Measurements from ENCODE around the gene CTRL.

The CTRL gene

GRCh38 chr16:67961551-67961957 is 29.9 kb upstream of the CTRL start:
- Histone ChIP-seq H3K36me3 (ENCODE audit: control insufficient read depth in 1 of 2, insufficient read depth in 2 of 2, low read length in 2 of 2) (peaks cover 73 to 82% of the 10 kb centered on the region in 2 experiments), H2BK12ac (ENCODE audit: low read length) (no peak overlapping the region), H3K23ac (ENCODE audit: low read length) (no peak overlapping the region), H3K4me2 (ENCODE audit: low read length) (no peak overlapping the region), H4K91ac (ENCODE audit: low read depth, low read length) (no peak overlapping the region), H3K79me1 (ENCODE audit: low read length) (peaks cover 13% of the 10 kb centered on the region), H4K8ac (ENCODE audit: low read depth, low read length) (no peak overlapping the region), H3K4me1 (ENCODE audit: control insufficient read depth in 1 of 2, insufficient read depth in 2 of 2, low read length in 2 of 2) (peaks cover 16% of the 10 kb centered on the region in 2 experiments), H2AFZ (ENCODE audit: insufficient read depth, low read length, poor library complexity) (no peak overlapping the region), H3K79me2 (ENCODE audit: control insufficient read depth, insufficient read depth, low read length, poor library complexity) (peaks cover 11% of the 10 kb centered on the region), H4K12ac (ENCODE audit: low read depth, low read length) (no peak overlapping the region), H3K18ac (ENCODE audit: low read length) (peak overlapping the region; percentile 9), H3K27ac (ENCODE audit: low read depth, low read length) (no peak overlapping the region), H2BK5ac (ENCODE audit: low read depth, low read length, poor library complexity) (no peak overlapping the region), H3K9ac (ENCODE audit: low read length) (no peak overlapping the region), H2BK120ac (ENCODE audit: insufficient read depth, low read length, poor library complexity) (no peak overlapping the region), H3K14ac (ENCODE audit: low read length) (no peak overlapping the region), H3K4ac (ENCODE audit: low read depth, low read length) (no peak overlapping the region), H2AK5ac (ENCODE audit: low read length) (no peak overlapping the region), H3K27me3 (ENCODE audit: insufficient read depth, low read length) (no peaks in the 10 kb centered on the region), H3K4me3 (ENCODE audit: low read depth, low read length) (no peak overlapping the region), H3K9me3 (ENCODE audit: insufficient read depth, low read depth, low read length) (peaks cover 2% of the 10 kb centered on the region)
- no peak for DNase-seq
- WGBS (ENCODE audit: extremely low coverage, insufficient coverage, insufficient read length): no CpG with 5 or more reads among the region's 13 CpGs

GRCh38 chr16:67959536-67960329 is 28.1 kb upstream of the CTRL start:
- no peak overlapping the region for H4K8ac ChIP-seq (ENCODE audit: low read depth, low read length)
- no peak overlapping the region for H3K27ac ChIP-seq (ENCODE audit: low read depth, low read length)
- WGBS (ENCODE audit: extremely low coverage, insufficient coverage, insufficient read length): no CpG with 5 or more reads among the region's 11 CpGs
- H2AFZ ChIP-seq (ENCODE audit: insufficient read depth, low read length, poor library complexity): no peak overlapping the region
- H3K4ac ChIP-seq (ENCODE audit: low read depth, low read length): no peak overlapping the region
- no peak overlapping the region for H2AK5ac ChIP-seq (ENCODE audit: low read length)
- no peak overlapping the region for H3K4me2 ChIP-seq (ENCODE audit: low read length)
- no peak overlapping the region for H3K4me3 ChIP-seq (ENCODE audit: low read depth, low read length)
- peak overlapping the region; percentile 51 for H3K18ac ChIP-seq (ENCODE audit: low read length)
- H3K79me1 ChIP-seq (ENCODE audit: low read length): peaks cover 2% of the 10 kb centered on the region
- H3K79me2 ChIP-seq (ENCODE audit: control insufficient read depth, insufficient read depth, low read length, poor library complexity): peaks cover 3% of the 10 kb centered on the region
- peaks cover 82 to 88% of the 10 kb centered on the region in 2 experiments for H3K36me3 ChIP-seq (ENCODE audit: control insufficient read depth in 1 of 2, insufficient read depth in 2 of 2, low read length in 2 of 2)
- no peak overlapping the region for H3K9ac ChIP-seq (ENCODE audit: low read length)
- H2BK5ac ChIP-seq (ENCODE audit: low read depth, low read length, poor library complexity): no peak overlapping the region
- no peak for DNase-seq
- H4K91ac ChIP-seq (ENCODE audit: low read depth, low read length): no peak overlapping the region
- no peak overlapping the region for H3K14ac ChIP-seq (ENCODE audit: low read length)
- no peaks in the 10 kb centered on the region for H3K27me3 ChIP-seq (ENCODE audit: insufficient read depth, low read length)
- H3K23ac ChIP-seq (ENCODE audit: low read length): no peak overlapping the region
- no peak overlapping the region for H2BK12ac ChIP-seq (ENCODE audit: low read length)
- peaks cover 4% of the 10 kb centered on the region for H3K9me3 ChIP-seq (ENCODE audit: insufficient read depth, low read depth, low read length)
- peaks cover 5% of the 10 kb centered on the region in 2 experiments for H3K4me1 ChIP-seq (ENCODE audit: control insufficient read depth in 1 of 2, insufficient read depth in 2 of 2, low read length in 2 of 2)
- H4K12ac ChIP-seq (ENCODE audit: low read depth, low read length): no peak overlapping the region
- H2BK120ac ChIP-seq (ENCODE audit: insufficient read depth, low read length, poor library complexity): no peak overlapping the region

- H3K4ac ChIP-seq (ENCODE audit: low read depth, low read length): no peak overlapping the region
- no peak overlapping the region for H4K91ac ChIP-seq (ENCODE audit: low read depth, low read length)
- H3K4me1 ChIP-seq (ENCODE audit: control insufficient read depth in 1 of 2, insufficient read depth in 2 of 2, low read length in 2 of 2): no peaks in the 10 kb centered on the region
- H3K36me3 ChIP-seq (ENCODE audit: control insufficient read depth in 1 of 2, insufficient read depth in 2 of 2, low read length in 2 of 2): peaks cover 79 to 84% of the 10 kb centered on the region in 2 experiments
- no peak overlapping the region for H3K27ac ChIP-seq (ENCODE audit: low read depth, low read length)
- H3K79me2 ChIP-seq (ENCODE audit: control insufficient read depth, insufficient read depth, low read length, poor library complexity): no peaks in the 10 kb centered on the region
- H4K8ac ChIP-seq (ENCODE audit: low read depth, low read length): no peak overlapping the region
- no peak overlapping the region for H2BK120ac ChIP-seq (ENCODE audit: insufficient read depth, low read length, poor library complexity)
- H3K9ac ChIP-seq (ENCODE audit: low read length): no peak overlapping the region
- no peaks in the 10 kb centered on the region for H3K79me1 ChIP-seq (ENCODE audit: low read length)
- H2AFZ ChIP-seq (ENCODE audit: insufficient read depth, low read length, poor library complexity): no peak overlapping the region
- H3K23ac ChIP-seq (ENCODE audit: low read length): no peak overlapping the region
- no peak overlapping the region for H3K14ac ChIP-seq (ENCODE audit: low read length)
- H3K18ac ChIP-seq (ENCODE audit: low read length): no peak overlapping the region
- H3K4me3 ChIP-seq (ENCODE audit: low read depth, low read length): no peak overlapping the region
- no CpG with 5 or more reads among the region's 9 CpGs for WGBS (ENCODE audit: extremely low coverage, insufficient coverage, insufficient read length)
- H2BK5ac ChIP-seq (ENCODE audit: low read depth, low read length, poor library complexity): no peak overlapping the region
- peaks cover 6% of the 10 kb centered on the region for H3K9me3 ChIP-seq (ENCODE audit: insufficient read depth, low read depth, low read length)
- H4K12ac ChIP-seq (ENCODE audit: low read depth, low read length): no peak overlapping the region
- no peak overlapping the region for H3K4me2 ChIP-seq (ENCODE audit: low read length)
- no peak for DNase-seq
- no peak overlapping the region for H2AK5ac ChIP-seq (ENCODE audit: low read length)
- H3K27me3 ChIP-seq (ENCODE audit: insufficient read depth, low read length): no peaks in the 10 kb centered on the region
- H2BK12ac ChIP-seq (ENCODE audit: low read length): no peak overlapping the region
These were observed 26.0 kb upstream of the CTRL start for GRCh38 chr16:67957622-67958021.

- Histone ChIP-seq H3K79me1 (ENCODE audit: low read length) (no peaks in the 10 kb centered on the region), H3K4me3 (ENCODE audit: low read depth, low read length) (no peak overlapping the region), H4K8ac (ENCODE audit: low read depth, low read length) (no peak overlapping the region), H3K18ac (ENCODE audit: low read length) (no peak overlapping the region), H4K91ac (ENCODE audit: low read depth, low read length) (no peak overlapping the region), H2AK5ac (ENCODE audit: low read length) (no peak overlapping the region), H4K12ac (ENCODE audit: low read depth, low read length) (no peak overlapping the region), H3K79me2 (ENCODE audit: control insufficient read depth, insufficient read depth, low read length, poor library complexity) (no peaks in the 10 kb centered on the region), H3K23ac (ENCODE audit: low read length) (no peak overlapping the region), H3K4me1 (ENCODE audit: control insufficient read depth in 1 of 2, insufficient read depth in 2 of 2, low read length in 2 of 2) (no peaks in the 10 kb centered on the region), H3K9me3 (ENCODE audit: insufficient read depth, low read depth, low read length) (peaks cover 4% of the 10 kb centered on the region), H3K4me2 (ENCODE audit: low read length) (no peak overlapping the region), H3K27me3 (ENCODE audit: insufficient read depth, low read length) (no peaks in the 10 kb centered on the region), H3K14ac (ENCODE audit: low read length) (no peak overlapping the region), H2BK120ac (ENCODE audit: insufficient read depth, low read length, poor library complexity) (no peak overlapping the region), H3K9ac (ENCODE audit: low read length) (no peak overlapping the region), H2BK12ac (ENCODE audit: low read length) (no peak overlapping the region), H3K36me3 (ENCODE audit: control insufficient read depth in 1 of 2, insufficient read depth in 2 of 2, low read length in 2 of 2) (peaks cover 80 to 83% of the 10 kb centered on the region in 2 experiments), H3K27ac (ENCODE audit: low read depth, low read length) (no peak overlapping the region), H2AFZ (ENCODE audit: insufficient read depth, low read length, poor library complexity) (no peak overlapping the region), H2BK5ac (ENCODE audit: low read depth, low read length, poor library complexity) (no peak overlapping the region), H3K4ac (ENCODE audit: low read depth, low read length) (no peak overlapping the region)
- WGBS (ENCODE audit: extremely low coverage, insufficient coverage, insufficient read length): no CpG with 5 or more reads among the region's 10 CpGs
- DNase-seq: no peak
These were observed 22.9 kb upstream of the CTRL start for GRCh38 chr16:67954421-67955196.

All from trophoblast cell (in vitro differentiated cells and primary cell).